Neural progenitor cell (in vitro differentiated cells): ENCODE results near the gene RFX3. TPM values are rescaled to one million over a fixed set of nuclear protein-coding genes. Genes with fewer than 3 reads are reported as not detected.

Source experiments
- DNase-seq: peaks from one replicate; pipeline ENCODE4 v3.0.0-alpha.2; 2016; ENCODE audit warnings: low spot score
- H2AFZ ChIP-seq: fragments of 200-600 bp; sonication (generic); replicated peaks from 2 replicates; pipeline ENCODE4 v1.6.1; 2016; ENCODE audit warnings: antibody characterized with exemption
- H3F3A ChIP-seq: fragments of 200-600 bp; sonication (generic); 2 replicates; pipeline ENCODE4 v1.6.1; 2016; ENCODE audit warnings: antibody characterized with exemption, low read depth
- H3K27ac ChIP-seq: fragments of 200-600 bp; sonication (generic); 2 replicates; pipeline ENCODE4 v1.5.1; 2016; ENCODE audit warnings: mild to moderate bottlenecking
- H3K27me3 ChIP-seq: fragments of 200-600 bp; sonication (generic); 2 replicates; pipeline ENCODE4 v1.6.1; 2016; ENCODE audit warnings: mild to moderate bottlenecking, moderate library complexity
- H3K36me3 ChIP-seq: fragments of 200-600 bp; sonication (generic); 2 replicates; pipeline ENCODE4 v1.5.1; 2016
- H3K4me1 ChIP-seq: fragments of 200-600 bp; sonication (generic); 2 replicates; pipeline ENCODE4 v1.6.1; 2016; ENCODE audit warnings: mixed run types
- H3K4me2 ChIP-seq: fragments of 200-600 bp; sonication (generic); 2 replicates; pipeline ENCODE4 v1.6.1; 2016
- H3K4me3 ChIP-seq: fragments of 200-600 bp; sonication (generic); 2 replicates; pipeline ENCODE4 v1.5.1; 2016
- H3K79me2 ChIP-seq: fragments of 200-600 bp; sonication (generic); 2 replicates; pipeline ENCODE4 v1.6.1; 2016; ENCODE audit warnings: low read depth
- H3K9ac ChIP-seq: fragments of 200-600 bp; sonication (generic); 2 replicates; pipeline ENCODE4 v1.6.1; 2016
- H3K9me3 ChIP-seq: fragments of 200-600 bp; sonication (generic); 2 replicates; pipeline ENCODE4 v1.5.1; 2016; ENCODE audit warnings: low read depth
- H4K20me1 ChIP-seq: fragments of 200-600 bp; sonication (generic); 2 replicates; pipeline ENCODE4 v1.6.1; 2016; ENCODE audit warnings: low read depth
- H3K27ac Mint-ChIP-seq: 3 replicates; pipeline ENCODE4 v1.8.0; 2021; ENCODE audit warnings: mixed read lengths
- H3K27me3 Mint-ChIP-seq: 2 replicates; pipeline ENCODE4 v1.8.0; 2022; ENCODE audit warnings: low read depth, mild to moderate bottlenecking, inconsistent platforms, moderate library complexity, mixed read lengths; ENCODE audit not compliant: insufficient read depth
- H3K36me3 Mint-ChIP-seq: 3 replicates; pipeline ENCODE4 v1.8.0; 2021; ENCODE audit warnings: mixed read lengths
- H3K4me1 Mint-ChIP-seq: 3 replicates; pipeline ENCODE4 v1.8.0; 2021; ENCODE audit warnings: mixed read lengths
- H3K4me3 Mint-ChIP-seq: 3 replicates; pipeline ENCODE4 v1.8.0; 2021; ENCODE audit warnings: mild to moderate bottlenecking, moderate library complexity, mixed read lengths
- H3K9me3 Mint-ChIP-seq: 3 replicates; pipeline ENCODE4 v1.8.0; 2020; ENCODE audit warnings: mixed read lengths
- EZH2 ChIP-seq: fragments of 200-600 bp; sonication (generic); IDR thresholded peaks from 2 replicates; pipeline ENCODE4 v1.6.1; 2017; ENCODE audit warnings: antibody characterized with exemption, mild to moderate bottlenecking, moderate library complexity
- EZH2phosphoT487 ChIP-seq: fragments of 200-600 bp; sonication (generic); IDR thresholded peaks from 2 replicates; pipeline ENCODE4 v1.6.1; 2017; ENCODE audit warnings: antibody characterized with exemption
- total RNA-seq: library from RNA; depleted of rRNA; stranded (reverse); fragments of >200 nt; gene quantifications from 2 replicates; pipeline ENCODE4 v1.2.3, GENCODE V29; 2015; ENCODE audit warnings: low replicate concordance
- TF ChIP-seq, protein P1 (sequence below): fragments of 200-600 bp; sonication (generic); IDR thresholded peaks from 2 replicates; pipeline ENCODE4 v1.5.1; 2017; ENCODE audit warnings: antibody characterized with exemption, mild to moderate bottlenecking

The RFX3 gene
- total RNA-seq, 1 donor from 2014 or later = 39.6 TPM

DNA sequence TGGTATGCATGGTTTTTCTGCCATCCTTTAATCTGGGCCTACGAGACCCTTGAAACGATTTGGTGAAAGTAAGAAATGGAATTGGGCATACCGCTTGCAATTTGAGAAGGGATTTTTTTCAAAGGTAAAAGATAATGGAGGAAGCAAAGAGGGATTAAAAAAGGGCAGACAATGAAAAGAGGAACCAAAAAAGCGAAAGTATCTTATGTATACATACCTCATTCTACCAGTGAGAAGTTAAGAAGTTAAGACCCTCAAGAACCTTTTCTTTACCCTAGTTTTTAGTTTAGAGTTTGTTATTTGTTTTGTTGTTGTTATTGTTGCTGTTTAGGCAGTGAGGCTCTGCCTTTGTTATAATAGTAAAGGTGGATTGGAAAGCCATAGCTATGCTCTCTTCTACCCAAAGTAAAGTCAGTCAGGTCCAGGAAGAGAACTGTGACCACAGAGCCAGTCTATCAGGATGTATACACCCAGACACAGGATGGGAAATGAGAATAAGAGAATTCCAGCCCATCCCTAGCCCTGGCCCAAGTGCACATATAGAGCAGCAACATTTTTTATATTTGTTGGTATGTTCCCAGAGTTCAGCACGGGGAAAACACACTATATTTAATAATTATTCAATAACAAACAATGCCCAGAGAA, 166.6 kb downstream of the RFX3 start:
- no peak for TF ChIP-seq EZH2
- TF ChIP-seq EZH2phosphoT487 = no peak
- TF ChIP-seq, protein P1, sequence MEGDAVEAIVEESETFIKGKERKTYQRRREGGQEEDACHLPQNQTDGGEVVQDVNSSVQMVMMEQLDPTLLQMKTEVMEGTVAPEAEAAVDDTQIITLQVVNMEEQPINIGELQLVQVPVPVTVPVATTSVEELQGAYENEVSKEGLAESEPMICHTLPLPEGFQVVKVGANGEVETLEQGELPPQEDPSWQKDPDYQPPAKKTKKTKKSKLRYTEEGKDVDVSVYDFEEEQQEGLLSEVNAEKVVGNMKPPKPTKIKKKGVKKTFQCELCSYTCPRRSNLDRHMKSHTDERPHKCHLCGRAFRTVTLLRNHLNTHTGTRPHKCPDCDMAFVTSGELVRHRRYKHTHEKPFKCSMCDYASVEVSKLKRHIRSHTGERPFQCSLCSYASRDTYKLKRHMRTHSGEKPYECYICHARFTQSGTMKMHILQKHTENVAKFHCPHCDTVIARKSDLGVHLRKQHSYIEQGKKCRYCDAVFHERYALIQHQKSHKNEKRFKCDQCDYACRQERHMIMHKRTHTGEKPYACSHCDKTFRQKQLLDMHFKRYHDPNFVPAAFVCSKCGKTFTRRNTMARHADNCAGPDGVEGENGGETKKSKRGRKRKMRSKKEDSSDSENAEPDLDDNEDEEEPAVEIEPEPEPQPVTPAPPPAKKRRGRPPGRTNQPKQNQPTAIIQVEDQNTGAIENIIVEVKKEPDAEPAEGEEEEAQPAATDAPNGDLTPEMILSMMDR = no peak
- Mint-ChIP-seq H3K9me3 (peaks cover 13% of the 10 kb centered on the region), H3K36me3 (peaks cover 18% of the 10 kb centered on the region), H3K4me1 (peaks cover 3% of the 10 kb centered on the region), H3K4me3 (no peak overlapping the region), H3K27ac (no peak overlapping the region), H3K27me3 (no peaks in the 10 kb centered on the region)
- Histone ChIP-seq H3K27me3 (no peaks in the 10 kb centered on the region), H3K27ac (no peak overlapping the region), H3F3A (peaks cover 7% of the 10 kb centered on the region), H3K79me2 (peaks cover 60% of the 10 kb centered on the region), H4K20me1 (no peaks in the 10 kb centered on the region), H3K4me2 (no peak overlapping the region), H3K9ac (no peak overlapping the region), H3K4me3 (no peak overlapping the region), H3K9me3 (peaks cover 2% of the 10 kb centered on the region), H3K4me1 (peaks cover 9% of the 10 kb centered on the region), H2AFZ (no peak overlapping the region), H3K36me3 (no peaks in the 10 kb centered on the region)
- no peak for DNase-seq

DNA sequence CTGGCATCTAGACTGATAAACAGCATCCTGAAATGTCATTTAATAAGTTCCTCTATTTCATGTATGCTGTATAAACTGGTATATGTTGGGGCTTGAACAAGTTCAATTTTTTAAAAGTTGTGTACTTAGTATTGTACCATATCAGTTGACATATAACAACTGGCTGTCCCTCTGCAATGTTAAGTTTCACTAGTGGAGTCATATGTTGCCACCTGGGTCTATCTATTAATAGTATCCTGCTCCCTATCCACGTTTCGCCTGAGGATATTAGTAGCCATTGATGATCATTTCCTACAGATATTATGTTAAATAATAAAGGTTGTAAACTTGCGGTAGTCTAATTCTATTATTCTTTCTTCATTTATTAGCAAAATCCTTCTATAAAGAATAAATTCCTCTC, 177.6 kb downstream of the RFX3 start:
- Mint-ChIP-seq H3K9me3 (peaks cover 4% of the 10 kb centered on the region), H3K27ac (no peak overlapping the region), H3K4me1 (peaks cover 4% of the 10 kb centered on the region), H3K27me3 (no peaks in the 10 kb centered on the region), H3K4me3 (no peak overlapping the region), H3K36me3 (peaks cover 21% of the 10 kb centered on the region)
- no peaks in the 10 kb centered on the region for H3K4me1 ChIP-seq
- no peaks in the 10 kb centered on the region for H4K20me1 ChIP-seq
- no peak for DNase-seq
- no peak overlapping the region for H3K4me2 ChIP-seq
- H3K79me2 ChIP-seq = peaks cover 17% of the 10 kb centered on the region
- no peak overlapping the region for H3K4me3 ChIP-seq
- no peak overlapping the region for H3K9ac ChIP-seq
- H3F3A ChIP-seq = no peaks in the 10 kb centered on the region
- H3K9me3 ChIP-seq = peaks cover 6% of the 10 kb centered on the region
- TF ChIP-seq, protein P1 = no peak
- TF ChIP-seq EZH2phosphoT487 (no peak), EZH2 (no peak)
- no peaks in the 10 kb centered on the region for H3K36me3 ChIP-seq
- H3K27me3 ChIP-seq = no peaks in the 10 kb centered on the region
- H2AFZ ChIP-seq = no peak overlapping the region
- no peak overlapping the region for H3K27ac ChIP-seq

DNA sequence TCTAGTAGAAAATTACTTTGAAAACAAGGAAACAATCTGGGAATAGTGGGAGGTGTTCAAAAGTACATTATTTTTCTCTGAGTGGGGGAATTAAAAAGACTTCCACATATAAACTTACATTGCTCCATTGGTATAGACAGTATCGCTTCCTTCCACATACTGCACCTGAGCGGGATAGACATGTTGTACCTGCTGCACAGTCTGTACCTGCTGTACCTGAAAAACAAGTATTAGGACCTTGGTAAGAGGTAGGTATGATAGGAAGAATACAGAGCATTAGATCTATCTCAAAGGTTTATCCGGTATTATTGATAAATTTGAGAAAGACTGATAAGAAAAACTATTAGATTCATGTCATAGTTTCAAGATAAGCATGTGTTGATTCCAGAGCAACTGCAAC, 179.3 kb downstream of the RFX3 start:
- no peak for DNase-seq
- Histone ChIP-seq H4K20me1 (no peaks in the 10 kb centered on the region), H3K27ac (no peak overlapping the region), H2AFZ (no peak overlapping the region), H3K4me1 (no peaks in the 10 kb centered on the region), H3K27me3 (no peaks in the 10 kb centered on the region), H3K9me3 (peaks cover under 1% of the 10 kb centered on the region), H3K4me3 (no peak overlapping the region), H3K4me2 (no peak overlapping the region), H3K9ac (no peak overlapping the region), H3K36me3 (no peaks in the 10 kb centered on the region), H3F3A (no peaks in the 10 kb centered on the region), H3K79me2 (peaks cover 14% of the 10 kb centered on the region)
- Mint-ChIP-seq H3K4me1 (peaks cover 4% of the 10 kb centered on the region), H3K27me3 (no peaks in the 10 kb centered on the region), H3K4me3 (no peak overlapping the region), H3K27ac (no peak overlapping the region), H3K36me3 (peaks cover 22% of the 10 kb centered on the region), H3K9me3 (peaks cover 3% of the 10 kb centered on the region)
- TF ChIP-seq EZH2 (no peak), EZH2phosphoT487 (no peak)
- TF ChIP-seq, protein P1 = no peak
